GM21619 (cell line): ENCODE results near the gene SH3D21.

Experiments
- ATAC-seq: cut with Tn5 transposase; IDR thresholded peaks from one replicate; pipeline ENCODE4 v1.9.1; 2021; ENCODE audit not compliant: unreplicated experiment

SH3D21 gene

DNA sequence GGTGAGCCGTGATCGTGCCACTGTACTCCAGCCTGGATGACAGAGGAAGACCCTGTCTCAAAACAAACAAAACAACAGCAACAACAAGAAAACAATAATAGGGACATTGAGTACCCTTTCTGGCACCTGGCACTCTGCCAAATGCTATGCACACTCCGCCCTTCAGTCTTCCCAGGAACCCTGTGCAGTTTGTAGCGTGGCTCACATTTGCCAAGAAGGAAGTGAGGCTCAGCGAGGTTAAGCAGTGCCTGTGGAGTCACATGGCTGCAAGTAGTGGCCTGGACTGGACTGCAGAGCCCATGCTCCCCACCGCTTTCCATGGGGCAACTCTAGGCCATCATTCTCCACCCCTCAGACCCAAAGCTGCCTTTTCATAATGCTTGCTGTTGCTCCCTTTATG, 22.5 kb downstream of the SH3D21 start:
- ATAC-seq, result no peak

- ATAC-seq, result no peak
These were observed 23.6 kb downstream of the SH3D21 start for GRCh38 chr1:36329817-36330216.

GRCh38 chr1:36330940-36331339, 24.8 kb downstream of the SH3D21 start:
- no peak for ATAC-seq

DNA sequence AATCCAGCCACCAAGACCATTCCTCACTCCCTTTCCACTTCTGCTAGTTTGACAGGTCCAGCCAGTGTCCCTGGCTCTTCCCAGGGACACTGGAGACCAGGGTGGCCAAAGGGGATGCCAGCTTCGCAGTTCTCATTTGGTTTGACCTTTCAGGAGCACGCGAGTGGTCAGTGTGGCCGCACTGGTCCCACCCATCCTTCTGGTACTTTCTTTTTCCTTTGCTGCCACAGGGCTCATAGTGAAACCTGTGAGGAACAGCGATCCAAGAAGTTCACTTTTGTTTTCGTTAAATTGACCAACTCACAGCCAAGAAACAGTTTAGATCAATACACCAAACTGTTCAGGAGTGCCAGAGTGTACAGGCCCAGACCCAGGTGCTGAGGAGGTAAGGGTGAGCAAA, 31.7 kb downstream of the SH3D21 start:
- ATAC-seq, result no peak

DNA sequence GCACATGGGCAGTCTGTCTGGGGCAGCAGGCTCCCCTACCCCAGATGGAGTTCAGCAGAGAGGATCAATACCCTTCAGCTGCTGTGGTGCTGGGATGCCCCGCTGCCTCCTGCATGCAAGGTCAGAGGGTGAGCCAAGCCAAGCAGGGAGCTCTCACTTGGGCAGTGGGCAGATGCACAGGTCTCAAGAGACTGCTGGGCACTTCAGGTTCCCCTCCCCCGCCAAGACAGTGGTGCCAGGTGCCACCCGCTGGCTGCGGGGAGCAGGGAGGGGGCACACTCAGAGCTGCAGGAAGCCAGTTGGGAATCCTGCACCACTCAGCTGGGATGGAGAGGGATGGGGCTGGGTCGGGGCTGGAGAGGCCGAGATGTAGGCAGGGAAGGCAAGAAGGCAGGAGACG, 33.0 kb downstream of the SH3D21 start:
- no peak for ATAC-seq

DNA sequence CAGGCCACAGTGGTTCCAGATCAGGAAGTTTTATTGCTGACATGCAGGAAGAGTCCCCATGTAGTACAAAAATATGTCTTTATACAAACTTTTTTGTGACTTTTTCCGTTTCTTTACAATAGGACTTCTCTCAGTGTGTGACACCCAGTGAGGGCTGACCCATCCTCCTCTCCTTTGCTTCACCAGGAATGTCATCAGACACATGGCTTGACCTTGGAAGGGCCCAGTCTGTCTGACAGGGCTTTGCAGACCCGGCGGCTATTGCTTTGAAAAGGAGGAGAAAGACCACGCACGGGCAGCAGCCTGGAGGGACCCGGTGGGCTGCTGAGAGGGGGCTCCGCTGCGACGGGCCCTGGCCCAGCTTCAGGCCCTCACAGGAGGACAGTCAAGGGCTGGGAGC, 33.4 kb downstream of the SH3D21 start:
- no peak for ATAC-seq

DNA sequence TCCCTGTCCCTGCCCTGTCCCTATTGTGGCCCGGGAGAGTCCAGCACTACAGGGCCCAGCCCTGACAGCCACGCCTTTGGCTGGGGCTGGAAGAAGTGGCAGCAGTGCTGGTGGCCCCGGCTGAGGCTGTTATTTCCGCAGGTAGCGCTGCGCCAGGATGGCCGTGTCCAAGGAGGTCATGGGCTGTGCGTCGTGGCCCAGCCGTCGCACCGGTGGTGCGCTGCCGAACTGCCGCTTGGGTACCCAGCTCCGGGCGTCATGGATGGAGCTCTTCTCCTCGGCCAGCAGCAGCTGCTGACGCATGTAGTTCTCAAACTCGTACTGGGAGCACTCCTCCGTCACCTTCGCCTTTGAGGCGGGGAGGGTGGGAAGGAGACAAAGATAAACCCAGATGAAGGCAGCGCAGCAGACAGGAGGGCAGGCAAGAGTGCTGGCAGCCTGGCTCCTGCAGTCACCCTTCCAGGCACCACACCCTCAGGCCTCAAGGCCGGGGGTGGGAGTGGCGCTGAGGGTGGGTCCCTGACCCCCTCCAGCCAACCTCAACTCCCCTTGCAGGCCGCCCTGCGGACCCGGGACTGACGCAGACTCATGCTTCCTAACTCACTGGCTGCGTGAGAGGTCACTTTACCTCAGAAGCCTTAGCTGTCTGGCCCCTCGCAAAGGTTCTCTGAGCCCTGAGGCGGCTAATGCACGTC, 35.6 kb downstream of the SH3D21 start:
- no peak for ATAC-seq

DNA sequence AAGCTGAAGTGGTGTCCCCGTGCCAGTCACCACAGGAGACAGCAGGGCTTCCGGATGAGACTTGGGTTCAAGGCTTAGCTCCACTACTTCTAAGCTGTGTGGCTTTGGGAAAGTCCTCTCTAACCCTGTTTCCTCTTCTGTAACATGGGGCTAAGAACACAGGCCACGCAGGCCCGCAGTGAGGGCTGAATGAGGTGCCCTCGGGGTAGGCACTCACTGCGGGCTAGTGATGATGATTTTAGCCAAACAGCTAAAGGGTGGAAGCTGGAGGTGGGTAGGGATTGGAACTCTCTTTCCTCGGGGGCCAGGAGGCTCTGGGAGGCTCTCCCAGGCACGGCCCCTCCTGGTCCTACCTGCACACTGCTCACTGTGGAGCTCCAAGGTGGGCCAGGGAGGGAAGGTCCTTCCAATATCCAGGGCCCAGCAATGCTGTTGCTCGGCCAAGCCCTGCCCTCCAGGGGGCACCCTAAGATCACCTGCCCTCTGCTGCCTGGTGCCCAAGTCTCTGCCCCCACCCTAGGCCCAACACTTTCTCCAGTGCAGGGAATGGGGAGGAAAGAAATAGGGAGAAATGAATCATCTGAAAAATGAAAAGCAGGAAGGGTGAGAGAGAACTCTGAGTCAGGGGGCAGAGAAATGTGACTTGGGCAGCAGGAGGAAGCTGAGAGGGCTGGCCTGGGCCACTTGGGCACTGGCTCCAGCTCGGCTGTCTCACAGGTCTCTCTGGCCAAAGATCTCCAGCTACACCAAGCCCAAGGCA, 36.4 kb downstream of the SH3D21 start:
- ATAC-seq, result no peak

DNA sequence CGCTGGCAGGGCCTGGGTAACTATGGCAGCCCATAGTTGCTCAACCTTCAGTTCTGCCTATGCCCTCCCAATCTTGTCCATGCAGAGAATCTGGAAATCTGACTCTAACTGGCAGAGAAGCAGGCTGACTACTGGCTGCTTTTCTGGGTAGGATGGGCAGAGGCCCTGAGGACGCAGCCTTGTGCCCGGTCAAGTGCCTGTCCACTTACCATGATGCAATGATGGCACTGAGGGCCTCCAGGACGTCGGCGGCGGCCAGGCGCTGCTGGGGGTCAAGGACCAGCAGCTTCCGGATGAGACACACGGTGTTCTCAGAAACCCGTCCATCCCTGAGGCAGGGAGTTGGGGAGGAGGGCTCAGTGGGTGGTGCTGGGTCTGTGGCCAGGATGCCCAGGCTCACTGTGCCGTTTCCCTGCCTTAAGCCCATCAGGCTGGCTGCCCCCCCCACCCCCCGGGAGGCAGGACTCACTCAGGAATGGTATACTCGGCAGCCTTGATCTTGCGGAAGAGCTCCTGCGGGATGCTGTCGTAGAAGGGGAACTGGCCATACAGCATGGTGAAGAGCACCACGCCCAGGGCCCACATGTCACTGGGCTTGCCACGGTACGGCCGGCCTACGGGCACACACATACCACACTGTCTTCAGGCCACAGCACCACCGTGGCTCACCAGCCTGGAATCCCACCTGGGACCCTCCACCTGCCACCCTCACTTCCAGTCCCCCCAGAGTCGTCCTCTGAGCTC, 37.7 kb downstream of the SH3D21 start:
- ATAC-seq, result no peak

- ATAC-seq, result no peak
These were observed 38.2 kb downstream of the SH3D21 start for GRCh38 chr1:36344395-36344680.

DNA sequence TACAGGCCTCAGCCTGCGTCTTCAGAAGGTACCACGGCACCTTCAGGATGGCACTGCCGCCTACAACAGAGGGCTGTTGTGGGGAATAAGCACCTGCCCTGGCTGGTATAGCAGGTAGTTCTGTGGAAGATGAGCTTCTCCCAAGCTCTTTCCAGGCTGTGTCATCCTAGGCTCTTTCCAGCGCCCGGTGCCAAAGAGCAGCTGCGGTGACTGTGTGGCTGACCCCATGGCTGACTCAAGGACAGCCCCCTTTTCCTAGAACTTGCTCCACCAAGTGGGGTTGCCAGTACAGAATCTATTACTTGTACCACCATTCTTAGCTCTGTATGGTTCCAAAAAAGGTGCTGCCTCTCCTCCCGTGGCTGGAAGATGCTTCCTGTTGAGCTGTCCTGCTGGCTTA, 39.2 kb downstream of the SH3D21 start:
- no peak for ATAC-seq

GRCh38 chr1:36346741-36347370, 40.7 kb downstream of the SH3D21 start:
- ATAC-seq, result no peak

DNA sequence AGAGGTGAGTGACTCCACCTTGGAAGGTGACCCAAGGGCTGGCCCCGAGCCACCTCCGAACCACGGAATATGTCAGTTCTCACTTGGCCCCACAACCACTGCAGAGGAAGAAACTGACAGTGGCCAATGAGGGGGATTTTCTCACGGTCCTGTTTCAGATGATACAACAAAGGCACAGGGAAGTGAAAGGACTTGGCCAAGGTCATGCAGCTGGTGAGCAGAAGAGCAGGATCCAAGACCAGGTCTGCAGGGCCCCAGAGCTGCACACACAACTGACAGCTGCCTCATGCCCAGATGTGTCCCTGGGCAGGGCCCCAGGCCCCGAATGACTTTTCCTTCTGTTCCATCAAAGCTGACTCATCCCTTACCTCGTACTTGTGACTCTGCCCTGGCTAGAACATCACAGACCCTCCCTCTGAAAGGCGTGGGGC, 43.1 kb downstream of the SH3D21 start:
- peak; percentile 76 for ATAC-seq

DNA sequence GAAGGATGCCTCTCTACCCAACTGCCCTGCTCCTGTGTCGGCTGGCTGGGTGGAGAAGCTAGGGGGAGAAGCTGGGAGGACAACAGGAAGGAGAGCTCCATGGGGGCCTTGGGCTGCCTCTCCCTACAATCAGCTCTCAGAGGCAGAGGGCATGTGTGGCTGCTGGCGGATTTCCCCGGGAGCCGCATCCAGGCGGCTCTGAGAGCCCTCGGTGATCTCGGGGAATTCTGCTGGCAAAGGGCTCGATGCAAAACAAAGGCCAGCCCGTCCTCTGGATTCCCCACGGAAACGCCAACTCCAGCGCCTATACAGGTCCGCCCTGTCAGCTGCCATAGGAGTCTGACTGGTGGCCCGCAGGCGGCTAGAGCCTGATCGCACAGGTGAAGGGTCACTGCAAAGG, 43.7 kb downstream of the SH3D21 start:
- ATAC-seq, result no peak

DNA sequence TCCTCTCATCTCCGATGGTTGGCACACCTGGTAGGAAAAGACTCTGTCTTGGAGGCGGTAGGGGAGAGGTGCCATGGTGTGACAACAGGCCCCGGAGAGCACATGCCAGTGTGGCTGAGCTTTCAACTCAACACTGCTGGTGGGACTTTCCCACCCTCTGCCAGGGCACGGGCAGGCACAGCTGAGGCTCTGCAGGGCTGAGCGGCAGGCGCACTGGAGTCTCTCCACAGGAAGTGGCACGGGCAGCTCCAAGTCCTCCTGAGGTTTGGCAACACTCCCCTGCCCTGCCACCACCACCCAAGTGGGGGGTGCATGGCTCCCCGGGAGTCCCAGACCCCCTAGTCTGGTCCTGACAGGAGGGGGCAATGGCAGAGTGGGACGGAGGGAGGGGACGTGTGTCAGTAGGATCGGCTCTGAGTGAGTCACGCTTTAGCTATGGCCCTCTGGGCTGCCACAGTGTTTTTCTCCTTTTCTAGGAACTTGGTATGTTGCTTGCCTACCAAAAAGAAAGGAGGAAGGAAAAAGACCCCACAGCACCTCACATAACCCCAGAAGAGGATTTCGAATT, 44.6 kb downstream of the SH3D21 start:
- ATAC-seq, result no peak

GRCh38 chr1:36351227-36351977, 45.2 kb downstream of the SH3D21 start:
- ATAC-seq, result no peak

GRCh38 chr1:36352125-36352909, 46.1 kb downstream of the SH3D21 start:
- ATAC-seq, result no peak

GRCh38 chr1:36352910-36353878, 47.0 kb downstream of the SH3D21 start:
- no peak for ATAC-seq

GRCh38 chr1:36354486-36354885, 48.3 kb downstream of the SH3D21 start:
- ATAC-seq, result no peak
